ENCODE measurements around the gene TTC21A.
A peak's percentile ranks its signal among the peaks of the same experiment; 100 is the strongest.

TTC21A gene

GRCh38 chr3:39137991-39138803 lies 30.7 kb downstream of the TTC21A start:
- no peak for DNase-seq (ENCODE audit: low spot score)

GRCh38 chr3:39138804-39139415 lies 31.4 kb downstream of the TTC21A start:
- DNase-seq (ENCODE audit: low spot score): peak; percentile 76

- DNase-seq (ENCODE audit: low spot score): no peak
These were observed 32.0 kb downstream of the TTC21A start for GRCh38 chr3:39139442-39139841.

GRCh38 chr3:39140341-39140971 lies 33.0 kb downstream of the TTC21A start:
- DNase-seq (ENCODE audit: low spot score): no peak

- DNase-seq (ENCODE audit: low spot score): no peak
These were observed 33.9 kb downstream of the TTC21A start for GRCh38 chr3:39141171-39141995.

- no peak for DNase-seq (ENCODE audit: low spot score)
These were observed 34.6 kb downstream of the TTC21A start for GRCh38 chr3:39142067-39142466.

DNA sequence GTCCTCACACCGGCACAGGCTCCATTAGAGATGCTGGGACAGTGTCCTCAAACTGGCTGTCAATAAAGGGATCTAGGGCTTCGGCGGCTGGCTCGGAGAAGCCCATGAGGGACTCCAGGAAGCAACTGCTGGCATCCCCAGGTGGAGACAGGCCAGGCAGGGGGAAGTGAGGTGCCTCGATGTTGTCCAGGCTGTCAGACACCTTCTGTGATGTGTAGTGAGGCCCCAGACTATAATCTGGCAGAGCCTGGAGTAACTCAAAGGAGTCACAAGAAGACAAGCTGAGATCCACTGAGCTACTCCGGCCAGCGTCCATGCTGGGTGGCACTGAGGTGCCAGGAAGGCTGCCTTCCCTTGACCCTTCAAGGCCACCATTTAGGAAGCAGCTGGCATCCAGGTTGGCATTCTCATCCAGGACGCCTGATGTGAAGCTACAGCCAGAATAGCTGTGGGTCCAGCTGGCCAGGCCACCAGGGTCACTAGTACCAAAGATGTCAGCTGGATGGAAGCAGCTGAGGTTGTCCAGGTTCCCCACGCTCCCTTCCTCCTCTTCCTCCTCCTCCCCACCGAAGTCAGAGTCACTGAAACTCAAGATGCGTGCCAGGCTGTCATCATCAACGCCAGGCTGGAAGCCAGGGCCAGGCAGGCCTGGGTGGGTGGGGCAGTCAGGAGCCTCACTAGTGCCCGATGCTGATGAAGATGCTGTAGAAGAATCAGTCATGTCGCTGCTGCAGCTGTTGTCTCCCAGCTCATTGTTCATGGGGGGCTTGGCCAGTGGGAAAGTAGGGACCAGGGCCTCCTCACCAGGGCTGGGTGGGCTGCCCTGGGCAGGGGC lies 35.8 kb downstream of the TTC21A start:
- DNase-seq (ENCODE audit: low spot score): no peak

- DNase-seq (ENCODE audit: low spot score): no peak
These were observed 36.7 kb downstream of the TTC21A start for GRCh38 chr3:39144095-39144747.

GRCh38 chr3:39144748-39145380 lies 37.4 kb downstream of the TTC21A start:
- no peak for DNase-seq (ENCODE audit: low spot score)

DNA sequence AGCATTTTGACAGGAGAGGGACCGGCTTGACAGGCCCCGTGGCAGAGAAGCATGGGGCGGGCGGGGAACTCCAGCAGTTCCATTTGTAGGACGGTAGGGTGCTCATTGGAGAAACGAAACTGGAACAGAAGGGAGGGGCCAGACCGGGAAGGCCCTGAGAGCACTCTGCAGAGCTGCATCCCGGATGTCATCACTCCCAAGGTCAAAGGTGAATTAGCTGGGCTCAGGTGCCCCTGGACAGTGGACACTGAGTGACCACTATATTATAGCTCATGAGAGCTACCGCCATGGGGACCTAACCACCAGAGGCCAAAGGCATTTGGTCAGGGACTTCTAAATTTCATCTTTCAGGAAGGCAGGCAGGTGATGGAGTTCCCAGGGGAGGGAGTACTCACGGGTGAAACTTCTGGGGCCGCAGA lies 38.6 kb downstream of the TTC21A start:
- DNase-seq (ENCODE audit: low spot score): peak; percentile 55

- peak; percentile 81 for DNase-seq (ENCODE audit: low spot score)
These were observed 39.4 kb downstream of the TTC21A start for GRCh38 chr3:39146611-39147591.

DNA sequence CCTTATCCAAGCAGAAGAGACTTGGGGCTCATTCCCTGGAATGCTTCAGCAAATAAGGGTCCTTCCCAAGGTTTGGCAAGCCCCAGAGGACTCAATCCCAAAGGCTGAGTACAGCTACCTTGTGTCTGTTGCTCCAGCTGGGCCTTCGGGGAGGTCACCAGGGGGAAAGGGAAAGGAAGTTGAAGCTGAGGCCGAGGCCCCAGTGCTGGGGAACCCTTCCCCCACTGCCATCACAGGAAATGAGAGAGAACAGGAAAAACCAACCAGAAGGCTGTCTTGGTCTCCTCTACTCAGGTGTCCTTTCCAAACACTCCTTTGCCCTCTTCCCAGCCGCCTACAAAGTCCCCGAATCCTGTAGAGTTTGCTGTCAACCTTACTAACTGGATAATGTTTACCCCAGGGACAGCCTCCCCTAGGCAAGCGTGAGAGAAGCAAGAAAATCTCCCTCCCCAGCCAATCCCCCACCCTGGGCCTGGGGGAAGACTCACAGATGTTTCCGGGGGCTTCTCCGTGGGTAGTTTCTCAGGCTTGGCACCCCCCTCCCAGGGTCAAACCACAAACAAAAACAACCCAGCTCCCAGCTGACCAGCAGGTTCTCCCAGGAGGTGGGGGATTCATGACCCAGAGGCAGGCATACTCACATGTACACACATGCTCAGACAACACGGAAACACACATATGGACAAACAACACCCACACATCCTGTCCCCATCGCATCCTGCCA lies 40.4 kb downstream of the TTC21A start:
- no peak for DNase-seq (ENCODE audit: low spot score)

- peak; percentile 53 for DNase-seq (ENCODE audit: low spot score)
These were observed 41.1 kb downstream of the TTC21A start for GRCh38 chr3:39148435-39149058.

DNA sequence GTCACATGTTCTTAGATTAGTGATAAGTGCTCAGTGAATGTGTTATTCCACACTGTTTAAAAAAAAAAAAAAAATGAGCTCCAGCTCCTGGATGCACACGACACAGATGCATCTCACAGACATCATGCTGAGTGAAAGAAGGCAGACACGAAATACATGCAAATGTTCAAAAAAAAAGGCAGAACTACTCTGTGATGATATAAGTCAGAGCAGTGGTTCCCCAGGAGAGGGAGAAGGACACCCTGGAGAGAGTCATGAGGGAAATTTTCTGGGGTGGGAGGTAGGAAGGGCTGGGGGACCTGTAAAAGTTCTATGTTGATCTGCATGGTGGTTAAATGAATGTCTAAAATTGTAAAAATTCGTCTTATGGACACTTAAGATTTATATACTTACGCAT lies 41.6 kb downstream of the TTC21A start:
- DNase-seq (ENCODE audit: low spot score): no peak

- no peak for DNase-seq (ENCODE audit: low spot score)
These were observed 42.1 kb downstream of the TTC21A start for GRCh38 chr3:39149498-39150147.

- no peak for DNase-seq (ENCODE audit: low spot score)
These were observed 42.8 kb downstream of the TTC21A start for GRCh38 chr3:39150148-39150802.

Data from Ammon's horn (tissue), 1 donor.